Body of pancreas (tissue), 4 donors: ENCODE data around the gene CFAP92. TPM values are rescaled to one million over a fixed set of nuclear protein-coding genes. Genes with fewer than 3 reads are reported as not detected.

Experiments used
- ATAC-seq: fragments of 150-250 bp; one replicate; pipeline ENCODE4 v1.9.1; 2016
- DNase-seq, 4 donors: peaks; one replicate each; pipeline ENCODE4 v3.0.0-alpha.2; 2019
- H3K27ac ChIP-seq, 4 donors: fragments of 200-600 bp; sonication (generic); 1 replicate in 3 of 4; 2 replicates in 1 of 4; pipeline versions ENCODE4 v1.5.1 to v1.6.1; 2016 to 2019; ENCODE audit warnings: mild to moderate bottlenecking in 1 of 4, mixed read lengths in 1 of 4, moderate library complexity in 1 of 4
- H3K27me3 ChIP-seq, 2 donors: fragments of 200-600 bp; sonication (generic); one replicate each; pipeline ENCODE4 v1.6.0; 2016; ENCODE audit warnings: mild to moderate bottlenecking in 1 of 2
- H3K36me3 ChIP-seq, 2 donors: fragments of 200-600 bp; sonication (generic); replicated peaks in 1 of 2; 2 replicates each; pipeline ENCODE4 v1.5.1; 2016; ENCODE audit warnings: low read depth in 2 of 2; ENCODE audit not compliant: insufficient read depth in 1 of 2
- H3K4me1 ChIP-seq: fragments of 200-600 bp; sonication (generic); one replicate; pipeline ENCODE4 v1.6.0; 2016
- H3K4me3 ChIP-seq, 2 donors: fragments of 200-600 bp; sonication (generic); 1 replicate in 1 of 2; 2 replicates in 1 of 2; pipeline ENCODE4 v1.5.1; 2016 to 2019
- H3K9me3 ChIP-seq, 3 donors: fragments of 200-600 bp; sonication (generic); 1 replicate in 2 of 3; 2 replicates in 1 of 3; pipeline ENCODE4 v1.5.1; 2016
- CTCF ChIP-seq, 7 experiments: fragments of 450-650 bp in 4 of 7; fragments of 200-600 bp in 3 of 7; sonication (generic) in 3 of 7; IDR thresholded peaks; one replicate each; pipeline ENCODE4 v1.5.1; 2016 to 2019; ENCODE audit warnings: antibody characterized with exemption in 7 of 7
- POLR2A ChIP-seq, 3 donors: fragments of 450-650 bp; IDR thresholded peaks; one replicate each; pipeline ENCODE4 v1.6.1; 2016; ENCODE audit warnings: antibody characterized with exemption in 3 of 3, mild to moderate bottlenecking in 2 of 3
- WGBS, 2 donors: methylation state at CpG; one replicate each; pipeline ENCODE4 v1.1.5; 2017; 5-methylcytosine and 5-hydroxymethylcytosine counted together
- intact Hi-C: fragments of 100-400 bp; cut with DNase I; formaldehyde crosslinking; loops from one replicate; pipeline ENCODE4 v1.15.1; 2023
- total RNA-seq, 2 donors: library from RNA; depleted of rRNA; stranded (reverse); fragments of >200 nt; gene quantifications; one replicate each; pipeline ENCODE4 v1.1.0, GENCODE V29; 2016

The CFAP92 gene
- total RNA-seq, 2 donors from 2014 or later: not detected

- no peak for ATAC-seq
- 77 to 87% methylated on average over 9 of the region's 9 CpGs for WGBS, 2 donors
These were observed 16.6 kb upstream of the CFAP92 start for GRCh38 chr3:129010310-129010956.

DNA sequence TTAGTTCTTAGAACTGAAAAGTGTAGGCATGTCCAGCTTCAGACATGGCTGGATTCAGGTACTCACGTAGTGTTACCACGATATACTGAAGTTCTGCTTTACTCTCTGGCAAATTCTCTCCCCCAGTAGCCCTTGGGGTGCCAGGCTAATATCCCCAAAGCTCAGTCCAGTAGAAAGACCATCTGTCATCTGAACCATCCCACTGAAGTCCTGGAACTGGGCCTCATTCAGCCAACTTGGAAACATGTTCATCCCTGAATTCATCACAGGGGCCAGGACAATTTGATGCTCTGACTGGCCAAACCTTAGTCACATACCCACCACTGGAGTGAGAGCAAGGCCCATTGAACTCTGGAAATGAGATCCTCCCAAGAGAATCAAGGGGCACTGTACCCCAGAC lies 15.4 kb upstream of the CFAP92 start:
- WGBS, 2 donors: 88 to 97% methylated on average over 2 of the region's 2 CpGs
- peaks cover 9% of the 10 kb centered on the region for H3K4me1 ChIP-seq
- H3K27ac ChIP-seq: no peak overlapping the region
- DNase-seq (no peak), ATAC-seq (no peak)
- intact Hi-C loops: no loop called here
- no peaks in the 10 kb centered on the region for H3K36me3 ChIP-seq
- H3K9me3 ChIP-seq: no peaks in the 10 kb centered on the region
- H3K4me3 ChIP-seq: no peak overlapping the region
- no peaks in the 10 kb centered on the region for H3K27me3 ChIP-seq
- TF ChIP-seq CTCF (IDR thresholded peaks at IDR 0.05): no peak
- TF ChIP-seq POLR2A (IDR thresholded peaks at IDR 0.05): no peak

More at GRCh38 chr3:129010310-129010956, 16.6 kb upstream of the CFAP92 start:
- Histone ChIP-seq H3K9me3 (no peaks in the 10 kb centered on the region), H3K4me1 (peaks cover 5% of the 10 kb centered on the region), H3K4me3 (no peak overlapping the region), H3K36me3 (no peaks in the 10 kb centered on the region), H3K27ac (no peak overlapping the region), H3K27me3 (no peaks in the 10 kb centered on the region)
- TF ChIP-seq CTCF (IDR thresholded peaks at IDR 0.05) (no peak), POLR2A (IDR thresholded peaks at IDR 0.05) (no peak)
- no peak for DNase-seq
- intact Hi-C loops: no loop called here

- no peak overlapping the region for H3K27ac ChIP-seq
- ATAC-seq (no peak), DNase-seq (no peak)
- no peaks in the 10 kb centered on the region for H3K9me3 ChIP-seq
- TF ChIP-seq CTCF (IDR thresholded peaks at IDR 0.05): no peak
- TF ChIP-seq POLR2A (IDR thresholded peaks at IDR 0.05): no peak
- WGBS, 2 donors: 83 to 90% methylated on average over 2 of the region's 2 CpGs
- H3K4me3 ChIP-seq: no peak overlapping the region
- peaks cover 15% of the 10 kb centered on the region for H3K4me1 ChIP-seq
- H3K36me3 ChIP-seq: no peaks in the 10 kb centered on the region
- peaks cover 0 to 5% of the 10 kb centered on the region in 2 donors for H3K27me3 ChIP-seq
- intact Hi-C loops: no loop called here
These were observed 13.9 kb upstream of the CFAP92 start for GRCh38 chr3:129007792-129008191.

GRCh38 chr3:129006864-129007263 lies 13.0 kb upstream of the CFAP92 start:
- no peak for DNase-seq
- H3K27ac ChIP-seq: no peak overlapping the region
- H3K36me3 ChIP-seq: no peaks in the 10 kb centered on the region

More at GRCh38 chr3:129006864-129007263, 13.0 kb upstream of the CFAP92 start:
- Histone ChIP-seq H3K4me1 (peaks cover 19% of the 10 kb centered on the region), H3K4me3 (no peak overlapping the region), H3K27me3 (peaks cover 0 to 9% of the 10 kb centered on the region in 2 donors), H3K9me3 (no peaks in the 10 kb centered on the region)
- TF ChIP-seq CTCF (IDR thresholded peaks at IDR 0.05): no peak
- no peak for TF ChIP-seq POLR2A (IDR thresholded peaks at IDR 0.05)
- ATAC-seq: no peak
- WGBS, 2 donors: 79% methylated on average over 3 of the region's 3 CpGs
- intact Hi-C loops: no loop called here
